HepG2 (cell line): ENCODE measurements around the gene KDM3B. TPM values are rescaled to one million over a fixed set of nuclear protein-coding genes. Genes with fewer than 3 reads are reported as not detected.

Source experiments
- ARNT ChIP-seq: fragments of 450-650 bp; IDR thresholded peaks from 2 replicates; pipeline ENCODE4 v1.6.1; 2017
- BATF2 ChIP-seq: sonication (generic); formaldehyde crosslinking; IDR thresholded peaks from 2 replicates; pipeline ENCODE4 v1.8.0; 2022; ENCODE audit warnings: mild to moderate bottlenecking, missing genetic modification reagents, moderate library complexity
- CCAR2 ChIP-seq: fragments of 200-400 bp; formaldehyde crosslinking; optimal IDR thresholded peaks from 2 replicates; pipeline ENCODE3; 2018; ENCODE audit warnings: low read depth, mild to moderate bottlenecking, low read length, moderate library complexity
- CENPT ChIP-seq: sonication (generic); formaldehyde crosslinking; IDR thresholded peaks from 2 replicates; pipeline ENCODE4 v1.8.0; 2022; ENCODE audit warnings: low read depth, mild to moderate bottlenecking, moderate library complexity, missing genetic modification reagents
- CREM ChIP-seq, 2 experiments: sonication (generic) in 1 of 2; formaldehyde crosslinking in 1 of 2; IDR thresholded peaks; 2 replicates each; pipeline versions ENCODE4 v1.4.0 to v1.6.1; 2016 to 2020; ENCODE audit warnings: antibody characterized with exemption in 1 of 2, mild to moderate bottlenecking in 1 of 2, missing genetic modification reagents in 1 of 2
- DMTF1 ChIP-seq: sonication (generic); formaldehyde crosslinking; IDR thresholded peaks from 2 replicates; pipeline ENCODE4 v1.4.0; 2020; ENCODE audit warnings: mild to moderate bottlenecking, missing genetic modification reagents
- ELF1 ChIP-seq: sonication (generic); formaldehyde crosslinking; IDR thresholded peaks from 2 replicates; pipeline ENCODE4 v1.4.0; 2020; ENCODE audit warnings: missing genetic modification reagents
- GZF1 ChIP-seq: sonication (generic); formaldehyde crosslinking; IDR thresholded peaks from 2 replicates; pipeline ENCODE4 v1.5.1; 2020; ENCODE audit warnings: mild to moderate bottlenecking, missing genetic modification reagents
- HNRNPK ChIP-seq: fragments of 200-400 bp; formaldehyde crosslinking; IDR thresholded peaks from 2 replicates; pipeline ENCODE4 v1.6.1; 2018; ENCODE audit warnings: low read length, low read depth, moderate library complexity, mild to moderate bottlenecking; ENCODE audit not compliant: poor library complexity, severe bottlenecking
- KAT7 ChIP-seq: IDR thresholded peaks from 2 replicates; pipeline ENCODE4 v1.6.1; 2018; ENCODE audit warnings: borderline replicate concordance, missing compliant biosample characterization
- MAZ ChIP-seq, 2 experiments: sonication (generic) in 1 of 2; formaldehyde crosslinking in 1 of 2; IDR thresholded peaks; 2 replicates each; pipeline versions ENCODE4 v1.5.0 to v1.6.1; 2012 to 2020; ENCODE audit warnings: low read depth in 2 of 2, mild to moderate bottlenecking in 2 of 2, borderline replicate concordance in 1 of 2, improper control_type of control experiment in 1 of 2, low read length in 1 of 2, missing genetic modification reagents in 1 of 2, moderate library complexity in 1 of 2
- MTA1 ChIP-seq: sonication (generic); formaldehyde crosslinking; IDR thresholded peaks from 2 replicates; pipeline ENCODE4 v1.4.0; 2020; ENCODE audit warnings: missing genetic modification reagents, mild to moderate bottlenecking, borderline replicate concordance
- NCOA1 ChIP-seq: sonication (generic); formaldehyde crosslinking; IDR thresholded peaks from 2 replicates; pipeline ENCODE4 v1.9.0; 2021; ENCODE audit warnings: missing genetic modification reagents
- NCOA5 ChIP-seq: sonication (generic); formaldehyde crosslinking; IDR thresholded peaks from 2 replicates; pipeline ENCODE4 v1.4.0; 2020; ENCODE audit warnings: missing genetic modification reagents
- NFKBIZ ChIP-seq: IDR thresholded peaks from 2 replicates; pipeline ENCODE4 v1.6.1; 2018; ENCODE audit warnings: missing genetic modification reagents, missing compliant biosample characterization
- POLR2A ChIP-seq, 2 experiments: IDR thresholded peaks; 2 replicates each; pipeline ENCODE4 v1.6.1; 2011; ENCODE audit warnings: low read depth in 2 of 2, low read length in 2 of 2, mild to moderate bottlenecking in 1 of 2, moderate library complexity in 1 of 2; ENCODE audit not compliant: insufficient read depth in 1 of 2
- RERE ChIP-seq: IDR thresholded peaks from 2 replicates; pipeline ENCODE4 v1.6.1; 2016; ENCODE audit warnings: low read depth, missing genetic modification reagents, missing compliant biosample characterization
- RNF2 ChIP-seq: fragments of 450-650 bp; conservative IDR thresholded peaks from 2 replicates; pipeline ENCODE4 v1.6.1; 2016; ENCODE audit warnings: low read depth
- SKI ChIP-seq: fragments of 450-650 bp; IDR thresholded peaks from one replicate; pipeline ENCODE4 v1.6.1; 2018; ENCODE audit warnings: mild to moderate bottlenecking; ENCODE audit not compliant: partially characterized antibody
- ZFP62 ChIP-seq: sonication (generic); formaldehyde crosslinking; IDR thresholded peaks from 2 replicates; pipeline ENCODE4 v1.4.0; 2020; ENCODE audit warnings: missing genetic modification reagents
- ZNF232 ChIP-seq: sonication (generic); formaldehyde crosslinking; IDR thresholded peaks from 2 replicates; pipeline ENCODE4 v1.4.0; 2020; ENCODE audit warnings: missing genetic modification reagents, borderline replicate concordance
- ZNF577 ChIP-seq: sonication (generic); formaldehyde crosslinking; IDR thresholded peaks from 2 replicates; pipeline ENCODE4 v1.4.0; 2020; ENCODE audit warnings: mild to moderate bottlenecking, low read depth, missing genetic modification reagents, borderline replicate concordance
- ZNF598 ChIP-seq: sonication (generic); formaldehyde crosslinking; IDR thresholded peaks from 2 replicates; pipeline ENCODE4 v1.5.1; 2020; ENCODE audit warnings: mild to moderate bottlenecking, missing genetic modification reagents, borderline replicate concordance
- ZNF850 ChIP-seq: sonication (generic); formaldehyde crosslinking; conservative IDR thresholded peaks from 2 replicates; pipeline ENCODE4 v1.9.0; 2021; ENCODE audit warnings: mild to moderate bottlenecking, missing genetic modification reagents
- polyA plus RNA-seq, 8 experiments: library from polyadenylated mRNA; depleted of rRNA in 3 of 8; stranded (reverse) in 7 of 8; unstranded in 1 of 8; fragments of >200 nt; fragmentation: Illumina TruSeq in 4 of 8; extraction: Trizol in 4 of 8; gene quantifications; 2 replicates each; pipeline versions ENCODE4 v1.2.1 to v1.2.3, GENCODE V29; 2011 to 2016; ENCODE audit warnings: low read depth in 4 of 8, missing spikeins in 1 of 8, mixed read lengths in 1 of 8; ENCODE audit not compliant: insufficient read depth in 1 of 8
- total RNA-seq, 5 experiments: library from RNA; depleted of rRNA; stranded (reverse); fragments of >200 nt; fragmentation: Illumina TruSeq; extraction: Trizol; gene quantifications; 2 replicates each; pipeline ENCODE4 v1.2.3, GENCODE V29; 2016; ENCODE audit warnings: low read depth in 1 of 5

Gene KDM3B
- total and polyA plus RNA-seq, 2 of the 13 experiments (the other 11 are each of a cell fraction or from before 2014, with no cell fraction given) = 19.7 to 34.3 TPM

- no peak for TF ChIP-seq RERE (CRISPR knock-in tag)
- TF ChIP-seq DMTF1 (CRISPR knock-in tag) = no peak
- peak; percentile 50 for TF ChIP-seq CREM (IDR thresholded peaks at IDR 0.05)
- TF ChIP-seq CREM (CRISPR knock-in tag; IDR thresholded peaks at IDR 0.05) = no peak
- no peak for TF ChIP-seq CCAR2
- TF ChIP-seq ZNF577 (CRISPR knock-in tag) = no peak
- no peak for TF ChIP-seq NCOA5 (CRISPR knock-in tag)
- no peak for TF ChIP-seq MTA1
- TF ChIP-seq POLR2A (IDR thresholded peaks at IDR 0.05; ENCODE audit: insufficient read depth in 1 of 2, low read depth in 2 of 2, low read length in 2 of 2) = no peak
- no peak for TF ChIP-seq KAT7 (CRISPR knock-in tag)
- no peak for TF ChIP-seq ARNT
- TF ChIP-seq BATF2 (CRISPR knock-in tag) = peak; percentile 50; the same call in 1 of the 2 replicates
- TF ChIP-seq SKI = peak; percentile 49
- peak; percentile 45; the same call in 1 of the 2 replicates for TF ChIP-seq GZF1
- no peak; the same call in 1 of the 2 replicates for TF ChIP-seq RNF2
- peak; percentile 58 for TF ChIP-seq HNRNPK
- TF ChIP-seq ZFP62 (CRISPR knock-in tag) = no peak
- no peak for TF ChIP-seq ZNF232 (CRISPR knock-in tag)
- 0 out of 2 replicates have a peak, but pooled peaks have one; percentile 16 for TF ChIP-seq NCOA1 (CRISPR knock-in tag)
- peak; percentile 56 for TF ChIP-seq ELF1 (CRISPR knock-in tag)
- TF ChIP-seq ZNF598 (CRISPR knock-in tag) = no peak
- no peak for TF ChIP-seq ZNF850 (CRISPR knock-in tag)
- TF ChIP-seq CENPT (CRISPR knock-in tag) = no peak
- TF ChIP-seq MAZ (IDR thresholded peaks at IDR 0.05; ENCODE audit: borderline replicate concordance, low read depth, low read length) = no peak
- peak; percentile 54; the same call in 1 of the 2 replicates for TF ChIP-seq MAZ (CRISPR knock-in tag; IDR thresholded peaks at IDR 0.05; ENCODE audit: low read depth)
- TF ChIP-seq NFKBIZ (CRISPR knock-in tag) = peak; percentile 54; the same call in 1 of the 2 replicates
These were observed 111.5 kb downstream of the KDM3B start (continued) for GRCh38 chr5:138464008-138464387.
